GM19193 (cell line): ENCODE data around the gene OPHN1.

ENCODE experiments used
- POLR2A ChIP-seq: IDR thresholded peaks from 4 replicates; pipeline ENCODE4 v1.6.1; 2011; ENCODE audit not compliant: insufficient read depth, insufficient read length; ENCODE audit errors: extremely low read depth

OPHN1 gene

DNA sequence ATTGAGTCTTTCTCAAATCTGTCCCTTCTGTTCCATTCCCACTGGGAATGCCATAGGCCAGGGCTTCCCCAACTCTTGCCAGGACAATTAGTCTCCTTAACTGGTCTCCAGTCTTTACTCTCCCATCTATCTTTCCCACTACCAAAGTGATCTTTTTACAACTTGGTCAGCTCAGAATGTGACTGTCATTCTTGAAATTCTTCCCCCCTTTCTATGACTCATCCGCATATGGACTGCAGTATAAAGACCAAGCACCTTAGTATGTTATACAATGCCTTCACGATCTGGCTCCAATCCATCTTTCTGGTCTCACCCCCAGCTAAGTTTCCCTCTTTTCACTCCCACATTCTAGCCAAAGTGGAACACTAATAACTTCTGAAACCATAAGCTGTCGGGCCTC lies 383.8 kb downstream of the OPHN1 start:
- no peak for TF ChIP-seq POLR2A

- TF ChIP-seq POLR2A = no peak
Measured at GRCh38 chrX:68048774-68049173, 384.5 kb downstream of the OPHN1 start.

DNA sequence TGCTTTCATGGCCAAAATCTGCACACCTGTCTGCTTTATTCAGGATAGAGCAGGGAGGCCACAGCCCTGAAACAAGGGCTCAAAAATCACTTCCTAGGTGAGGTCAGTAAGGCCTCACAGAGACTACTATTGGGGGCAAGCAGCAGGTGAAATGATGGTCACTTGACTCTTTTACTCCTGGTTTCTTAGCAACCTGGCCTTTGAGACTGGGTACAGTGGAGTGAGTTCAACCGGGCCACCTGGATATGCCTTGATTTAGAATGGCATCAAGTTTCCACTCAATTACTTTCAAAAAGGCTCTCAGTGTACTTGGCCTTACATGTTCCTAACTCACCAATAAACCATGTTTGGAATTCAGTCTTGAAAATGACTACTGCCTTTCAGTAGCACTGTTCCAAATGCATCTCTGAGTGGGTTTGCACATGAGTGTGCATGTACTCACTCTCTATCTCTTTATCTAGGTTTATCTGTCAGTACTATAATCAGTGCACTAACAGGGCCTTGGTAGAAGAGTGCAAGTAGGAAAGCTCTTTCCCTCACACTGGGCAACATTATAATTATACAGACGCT lies 388.2 kb downstream of the OPHN1 start:
- no peak for TF ChIP-seq POLR2A

DNA sequence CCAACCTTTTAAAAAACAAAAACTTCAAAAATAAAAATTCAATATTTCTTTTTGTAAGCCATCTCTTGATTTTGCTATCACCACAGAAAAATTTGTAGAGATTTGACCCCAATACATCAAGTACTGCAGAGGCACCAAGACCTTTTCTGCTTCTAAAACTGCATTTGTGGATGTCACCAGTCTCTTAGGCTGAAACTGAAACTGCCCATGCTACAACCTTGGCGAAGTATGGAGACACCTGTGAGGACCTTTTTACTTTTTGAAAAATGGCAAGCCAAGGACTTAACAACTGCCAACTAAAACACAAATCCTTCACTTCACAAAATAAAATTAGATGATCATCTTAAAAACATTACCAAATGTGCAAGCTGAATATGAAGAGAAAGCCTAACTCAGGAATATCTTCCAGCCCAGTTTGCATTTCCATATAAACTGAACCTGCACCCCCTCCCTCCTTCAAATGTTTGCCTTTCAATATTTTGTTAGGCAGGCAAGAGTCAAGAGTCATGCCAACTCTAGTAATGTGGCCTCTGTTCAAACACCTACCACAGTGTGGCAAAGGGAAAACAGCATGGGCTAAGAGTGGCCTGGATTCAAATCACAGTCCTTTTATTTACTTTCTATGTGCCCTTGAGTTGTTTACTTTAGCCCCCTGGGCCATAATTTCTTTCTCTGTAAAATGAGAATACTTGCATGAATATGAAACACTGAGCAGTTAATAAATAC lies 389.4 kb downstream of the OPHN1 start:
- TF ChIP-seq POLR2A = no peak

GRCh38 chrX:68041110-68041509 lies 392.2 kb downstream of the OPHN1 start:
- TF ChIP-seq POLR2A = no peak

DNA sequence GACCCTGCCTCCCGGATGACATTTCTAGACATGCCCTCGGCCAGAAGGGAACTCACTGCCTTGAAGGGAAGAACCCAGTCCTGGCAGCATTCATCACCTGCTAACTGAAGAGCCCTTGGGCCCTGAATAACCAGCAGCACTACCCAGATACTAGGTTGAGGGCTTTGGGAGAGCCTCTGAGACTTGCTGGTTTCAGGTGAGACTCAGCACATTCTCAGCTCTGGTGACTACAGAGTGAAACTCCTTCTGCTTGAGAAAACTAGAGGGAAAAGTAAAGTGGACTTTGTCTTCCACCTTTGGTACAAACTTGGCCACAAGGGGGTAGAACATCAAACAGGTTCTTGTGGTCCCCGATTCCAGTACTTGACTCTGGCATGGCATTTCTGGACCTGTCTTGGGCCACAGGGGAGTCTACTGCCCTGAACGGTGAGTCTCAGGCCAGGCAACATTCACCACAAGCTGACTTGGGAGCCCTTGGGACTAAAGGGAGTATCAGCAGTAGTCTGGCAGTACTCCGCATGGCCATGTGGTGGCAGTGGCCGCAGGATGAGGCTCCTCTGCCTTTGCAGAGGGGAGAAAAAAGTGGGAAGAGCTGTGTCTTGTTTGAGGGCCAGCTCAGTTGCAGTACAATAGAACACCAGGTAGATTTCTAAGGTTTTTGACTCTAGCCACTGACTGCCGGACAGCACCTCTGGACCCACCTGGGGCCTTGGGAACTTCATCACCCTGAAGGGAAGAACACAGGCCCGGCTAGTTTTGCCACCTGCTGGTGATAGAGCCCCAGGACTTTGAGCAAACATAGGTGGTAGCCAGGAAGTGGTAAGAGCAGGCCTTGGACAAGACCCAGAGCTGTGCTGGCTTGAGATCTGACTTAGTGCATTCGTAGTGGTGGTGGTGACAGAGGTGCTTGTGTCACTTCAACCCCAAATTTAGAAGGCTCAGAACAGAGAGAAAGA lies 414.8 kb downstream of the OPHN1 start:
- TF ChIP-seq POLR2A = no peak

- no peak for TF ChIP-seq POLR2A
Measured at GRCh38 chrX:67998540-67998939, 434.8 kb downstream of the OPHN1 start.
